ENCODE data around the gene SPRY2.

DNA sequence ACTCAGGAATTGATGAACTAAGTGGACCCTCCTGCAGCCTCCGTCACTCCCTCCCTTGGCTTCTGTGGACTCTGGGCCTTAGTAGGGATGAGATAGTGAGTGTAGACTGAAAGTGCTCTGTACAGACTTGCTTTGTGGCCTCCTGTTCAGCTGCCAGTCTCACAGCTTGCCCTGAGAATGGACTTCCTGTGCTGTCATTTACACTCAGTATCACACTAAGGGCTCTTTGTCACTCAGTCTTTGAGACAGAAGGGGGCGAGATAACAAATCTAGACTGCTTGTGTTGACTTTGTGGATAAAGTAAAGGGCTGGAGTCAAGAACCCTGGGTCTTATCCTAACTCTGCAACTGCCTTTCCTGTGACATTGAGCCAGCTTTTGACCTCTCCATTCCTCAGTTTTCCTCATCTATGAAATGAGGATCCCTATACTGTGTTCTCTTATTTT is 21.0 kb upstream of the SPRY2 start:
- TF ChIP-seq, protein P1, sequence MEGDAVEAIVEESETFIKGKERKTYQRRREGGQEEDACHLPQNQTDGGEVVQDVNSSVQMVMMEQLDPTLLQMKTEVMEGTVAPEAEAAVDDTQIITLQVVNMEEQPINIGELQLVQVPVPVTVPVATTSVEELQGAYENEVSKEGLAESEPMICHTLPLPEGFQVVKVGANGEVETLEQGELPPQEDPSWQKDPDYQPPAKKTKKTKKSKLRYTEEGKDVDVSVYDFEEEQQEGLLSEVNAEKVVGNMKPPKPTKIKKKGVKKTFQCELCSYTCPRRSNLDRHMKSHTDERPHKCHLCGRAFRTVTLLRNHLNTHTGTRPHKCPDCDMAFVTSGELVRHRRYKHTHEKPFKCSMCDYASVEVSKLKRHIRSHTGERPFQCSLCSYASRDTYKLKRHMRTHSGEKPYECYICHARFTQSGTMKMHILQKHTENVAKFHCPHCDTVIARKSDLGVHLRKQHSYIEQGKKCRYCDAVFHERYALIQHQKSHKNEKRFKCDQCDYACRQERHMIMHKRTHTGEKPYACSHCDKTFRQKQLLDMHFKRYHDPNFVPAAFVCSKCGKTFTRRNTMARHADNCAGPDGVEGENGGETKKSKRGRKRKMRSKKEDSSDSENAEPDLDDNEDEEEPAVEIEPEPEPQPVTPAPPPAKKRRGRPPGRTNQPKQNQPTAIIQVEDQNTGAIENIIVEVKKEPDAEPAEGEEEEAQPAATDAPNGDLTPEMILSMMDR (IDR thresholded peaks at IDR 0.05 in 2 of 3, conservative IDR thresholded peaks at IDR 0.05 in 1 of 3; ENCODE audit: borderline replicate concordance in 1 of 3, insufficient read depth in 1 of 3, low read depth in 2 of 3, low read length in 2 of 3) = peak in 1 of 3 experiments; percentile 10; a peak in 1 of 6 replicates
- TF ChIP-seq ELF1 (IDR thresholded peaks at IDR 0.05; ENCODE audit: borderline replicate concordance, low read depth) = no peak
- no peak for TF ChIP-seq JUND (IDR thresholded peaks at IDR 0.05)
- TF ChIP-seq, protein P2, sequence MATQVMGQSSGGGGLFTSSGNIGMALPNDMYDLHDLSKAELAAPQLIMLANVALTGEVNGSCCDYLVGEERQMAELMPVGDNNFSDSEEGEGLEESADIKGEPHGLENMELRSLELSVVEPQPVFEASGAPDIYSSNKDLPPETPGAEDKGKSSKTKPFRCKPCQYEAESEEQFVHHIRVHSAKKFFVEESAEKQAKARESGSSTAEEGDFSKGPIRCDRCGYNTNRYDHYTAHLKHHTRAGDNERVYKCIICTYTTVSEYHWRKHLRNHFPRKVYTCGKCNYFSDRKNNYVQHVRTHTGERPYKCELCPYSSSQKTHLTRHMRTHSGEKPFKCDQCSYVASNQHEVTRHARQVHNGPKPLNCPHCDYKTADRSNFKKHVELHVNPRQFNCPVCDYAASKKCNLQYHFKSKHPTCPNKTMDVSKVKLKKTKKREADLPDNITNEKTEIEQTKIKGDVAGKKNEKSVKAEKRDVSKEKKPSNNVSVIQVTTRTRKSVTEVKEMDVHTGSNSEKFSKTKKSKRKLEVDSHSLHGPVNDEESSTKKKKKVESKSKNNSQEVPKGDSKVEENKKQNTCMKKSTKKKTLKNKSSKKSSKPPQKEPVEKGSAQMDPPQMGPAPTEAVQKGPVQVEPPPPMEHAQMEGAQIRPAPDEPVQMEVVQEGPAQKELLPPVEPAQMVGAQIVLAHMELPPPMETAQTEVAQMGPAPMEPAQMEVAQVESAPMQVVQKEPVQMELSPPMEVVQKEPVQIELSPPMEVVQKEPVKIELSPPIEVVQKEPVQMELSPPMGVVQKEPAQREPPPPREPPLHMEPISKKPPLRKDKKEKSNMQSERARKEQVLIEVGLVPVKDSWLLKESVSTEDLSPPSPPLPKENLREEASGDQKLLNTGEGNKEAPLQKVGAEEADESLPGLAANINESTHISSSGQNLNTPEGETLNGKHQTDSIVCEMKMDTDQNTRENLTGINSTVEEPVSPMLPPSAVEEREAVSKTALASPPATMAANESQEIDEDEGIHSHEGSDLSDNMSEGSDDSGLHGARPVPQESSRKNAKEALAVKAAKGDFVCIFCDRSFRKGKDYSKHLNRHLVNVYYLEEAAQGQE (IDR thresholded peaks at IDR 0.05; ENCODE audit: low read depth) = no peak
- no peak for TF ChIP-seq TCF7L2 (IDR thresholded peaks at IDR 0.05; ENCODE audit: borderline replicate concordance, extremely low read depth, insufficient read depth, insufficient read length)
- no peak for TF ChIP-seq EZH2 (IDR thresholded peaks at IDR 0.05)
- TF ChIP-seq EGR1 (IDR thresholded peaks at IDR 0.05; ENCODE audit: low read depth) = no peak
- TF ChIP-seq POLR2AphosphoS5 (IDR thresholded peaks at IDR 0.05; ENCODE audit: low read depth, low read length) = no peak
- TF ChIP-seq RAD21 (IDR thresholded peaks at IDR 0.05; ENCODE audit: low read depth) = no peak; the same call in 1 of the 2 replicates
- no peak for TF ChIP-seq YY1 (IDR thresholded peaks at IDR 0.05; ENCODE audit: extremely low read depth, insufficient replicate concordance, low read depth, low read length)
- TF ChIP-seq EZH2phosphoT487 (IDR thresholded peaks at IDR 0.05; ENCODE audit: borderline replicate concordance) = no peak
- no peak for TF ChIP-seq POLR2A (IDR thresholded peaks at IDR 0.05; ENCODE audit: borderline replicate concordance, extremely low read depth, insufficient read depth, insufficient read length)
- TF ChIP-seq, protein P3, sequence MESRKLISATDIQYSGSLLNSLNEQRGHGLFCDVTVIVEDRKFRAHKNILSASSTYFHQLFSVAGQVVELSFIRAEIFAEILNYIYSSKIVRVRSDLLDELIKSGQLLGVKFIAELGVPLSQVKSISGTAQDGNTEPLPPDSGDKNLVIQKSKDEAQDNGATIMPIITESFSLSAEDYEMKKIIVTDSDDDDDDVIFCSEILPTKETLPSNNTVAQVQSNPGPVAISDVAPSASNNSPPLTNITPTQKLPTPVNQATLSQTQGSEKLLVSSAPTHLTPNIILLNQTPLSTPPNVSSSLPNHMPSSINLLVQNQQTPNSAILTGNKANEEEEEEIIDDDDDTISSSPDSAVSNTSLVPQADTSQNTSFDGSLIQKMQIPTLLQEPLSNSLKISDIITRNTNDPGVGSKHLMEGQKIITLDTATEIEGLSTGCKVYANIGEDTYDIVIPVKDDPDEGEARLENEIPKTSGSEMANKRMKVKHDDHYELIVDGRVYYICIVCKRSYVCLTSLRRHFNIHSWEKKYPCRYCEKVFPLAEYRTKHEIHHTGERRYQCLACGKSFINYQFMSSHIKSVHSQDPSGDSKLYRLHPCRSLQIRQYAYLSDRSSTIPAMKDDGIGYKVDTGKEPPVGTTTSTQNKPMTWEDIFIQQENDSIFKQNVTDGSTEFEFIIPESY (IDR thresholded peaks at IDR 0.05; ENCODE audit: extremely low read depth, insufficient replicate concordance, low read length) = no peak
- no peak for TF ChIP-seq FOSL1 (IDR thresholded peaks at IDR 0.05; ENCODE audit: low read depth)

All from HCT116 (cell line).